HS-5 (cell line): Measurements from ENCODE around the gene GK.
A peak's percentile ranks its signal among the peaks of the same experiment; 100 is the strongest.
"Not testable (repeated sequence)": the region's sequence is repeated elsewhere in the genome, so short reads cannot be mapped to it uniquely, and the experiment has no call there.

Experiments used
- DNase-seq: peaks from one replicate; pipeline ENCODE4 v3.0.0-alpha.2; 2012; ENCODE audit warnings: low read depth

GK gene

GRCh38 chrX:30653415-30654131 lies at the start of gene GK:
Gene GK, plus strand, starts transcription at chrX:30653423. Its CDS starts 115 bp downstream, at chrX:30653538.
- no peak for DNase-seq

- DNase-seq: no peak
Observed at GRCh38 chrX:30607155-30607554, 46.1 kb upstream of the GK start.

- DNase-seq: no peak
Observed at GRCh38 chrX:30610026-30610425, 43.2 kb upstream of the GK start.

- no peak for DNase-seq
Observed at GRCh38 chrX:30612250-30612655, 41.0 kb upstream of the GK start.

GRCh38 chrX:30613721-30614120 lies 39.5 kb upstream of the GK start:
- DNase-seq: no peak

- DNase-seq: no peak
Observed at GRCh38 chrX:30615229-30615628, 38.0 kb upstream of the GK start.

- no peak for DNase-seq
Observed at GRCh38 chrX:30618160-30618765, 35.0 kb upstream of the GK start.

- no peak for DNase-seq
Observed at GRCh38 chrX:30620125-30620524, 33.1 kb upstream of the GK start.

GRCh38 chrX:30620980-30621618 lies 32.1 kb upstream of the GK start:
- peak; percentile 39 for DNase-seq

- DNase-seq: no peak
Observed at GRCh38 chrX:30622361-30622760, 30.9 kb upstream of the GK start.

- DNase-seq: no peak
Observed at GRCh38 chrX:30626402-30626801, 26.8 kb upstream of the GK start.

GRCh38 chrX:30627818-30628652 lies 25.2 kb upstream of the GK start:
- no peak for DNase-seq

- not testable (repeated sequence) for DNase-seq
Observed at GRCh38 chrX:30634070-30634469, 19.2 kb upstream of the GK start.

- DNase-seq: no peak
Observed at GRCh38 chrX:30635630-30636029, 17.6 kb upstream of the GK start.

- DNase-seq: no peak
Observed at GRCh38 chrX:30637874-30638815, 15.1 kb upstream of the GK start.

GRCh38 chrX:30639702-30640101 lies 13.5 kb upstream of the GK start:
- DNase-seq: not testable (repeated sequence)

- no peak for DNase-seq
Observed at GRCh38 chrX:30642642-30643041, 10.6 kb upstream of the GK start.

- no peak for DNase-seq
Observed at GRCh38 chrX:30643313-30643821, 9.9 kb upstream of the GK start.

- no peak for DNase-seq
Observed at GRCh38 chrX:30649859-30650258, 3.4 kb upstream of the GK start.

- DNase-seq: peak; percentile 46
Observed at GRCh38 chrX:30652527-30653414, 452 bp upstream of the GK start.
